Stimulated activated naive B cell treated with anti-CD40 and anti-IgM and Interleukin-4, amounts not matched to agents 10 μg/mL and 1 μg/mL and 100 μg/mL, for 72 hours (primary cell): ENCODE measurements around the gene PRPF40B.

Experiments
- ATAC-seq, 2 donors: fragments of 150-1000 bp; cut with Tn5 transposase; replicated peaks; 2 replicates each; pipeline ENCODE4 v1.10.0; 2021; ENCODE audit warnings: moderate library complexity in 1 of 2
- DNase-seq: peaks from one replicate; pipeline ENCODE4 v3.0.0; 2021
- H3K27ac Mint-ChIP-seq: one replicate; pipeline ENCODE4 v1.8.0; 2022; ENCODE audit warnings: mild to moderate bottlenecking, mixed read lengths
- H3K27me3 Mint-ChIP-seq, 2 donors: one replicate each; pipeline ENCODE4 v1.8.0; 2022; ENCODE audit warnings: mixed read lengths in 2 of 2
- H3K36me3 Mint-ChIP-seq, 2 donors: one replicate each; pipeline ENCODE4 v1.8.0; 2022; ENCODE audit warnings: mixed read lengths in 2 of 2, mild to moderate bottlenecking in 1 of 2
- H3K4me1 Mint-ChIP-seq, 2 donors: one replicate each; pipeline ENCODE4 v1.8.0; 2022; ENCODE audit warnings: mixed read lengths in 2 of 2, mild to moderate bottlenecking in 1 of 2
- H3K4me3 Mint-ChIP-seq, 2 donors: one replicate each; pipeline ENCODE4 v1.8.0; 2022; ENCODE audit warnings: mild to moderate bottlenecking in 2 of 2, mixed read lengths in 2 of 2, moderate library complexity in 1 of 2
- H3K9me3 Mint-ChIP-seq, 2 donors: one replicate each; pipeline ENCODE4 v1.8.0; 2022; ENCODE audit warnings: mixed read lengths in 2 of 2, mild to moderate bottlenecking in 1 of 2

Gene PRPF40B

GRCh38 chr12:49666176-49666575 lies 42.8 kb downstream of the PRPF40B start:
- H3K27ac Mint-ChIP-seq = peak overlapping the region; percentile 83

GRCh38 chr12:49667325-49668090 lies 44.1 kb downstream of the PRPF40B start:
- Mint-ChIP-seq H3K27me3 (no peaks in the 10 kb centered on the region), H3K36me3 (peaks cover 38 to 54% of the 10 kb centered on the region in 2 donors), H3K4me1 (peaks cover 81 to 100% of the 10 kb centered on the region in 2 donors), H3K27ac (peak overlapping the region; percentile 95), H3K4me3 (peak overlapping the region; percentile 28 to 44), H3K9me3 (no peaks in the 10 kb centered on the region)
- ATAC-seq = peak in 1 of 2 donors; percentile 26
- no peak for DNase-seq

More at GRCh38 chr12:49666176-49666575, 42.8 kb downstream of the PRPF40B start:
- ATAC-seq (no peak), DNase-seq (no peak)
- no peaks in the 10 kb centered on the region for H3K27me3 Mint-ChIP-seq
- H3K9me3 Mint-ChIP-seq = no peaks in the 10 kb centered on the region
- H3K36me3 Mint-ChIP-seq = peaks cover 52 to 67% of the 10 kb centered on the region in 2 donors
- peak overlapping the region in 1 of 2 donors; percentile 57 for H3K4me3 Mint-ChIP-seq
- H3K4me1 Mint-ChIP-seq = peaks cover 82 to 100% of the 10 kb centered on the region in 2 donors

- H3K27ac Mint-ChIP-seq = peak overlapping the region; percentile 91
- H3K27me3 Mint-ChIP-seq = no peaks in the 10 kb centered on the region
- peaks cover 28 to 39% of the 10 kb centered on the region in 2 donors for H3K36me3 Mint-ChIP-seq
- H3K4me3 Mint-ChIP-seq = peak overlapping the region; percentile 63 to 71
- no peaks in the 10 kb centered on the region for H3K9me3 Mint-ChIP-seq
- ATAC-seq (no peak), DNase-seq (no peak)
- H3K4me1 Mint-ChIP-seq = peaks cover 85 to 100% of the 10 kb centered on the region in 2 donors
Observed at GRCh38 chr12:49669796-49670195, 46.4 kb downstream of the PRPF40B start.

GRCh38 chr12:49671031-49671765 lies 47.8 kb downstream of the PRPF40B start:
- H3K27me3 Mint-ChIP-seq = no peaks in the 10 kb centered on the region
- ATAC-seq (peak; percentile 78 to 85), DNase-seq (peak; percentile 76)
- peak overlapping the region; percentile 64 to 73 for H3K4me3 Mint-ChIP-seq
- H3K9me3 Mint-ChIP-seq = no peaks in the 10 kb centered on the region
- peaks cover 15 to 29% of the 10 kb centered on the region in 2 donors for H3K36me3 Mint-ChIP-seq
- peaks cover 85 to 100% of the 10 kb centered on the region in 2 donors for H3K4me1 Mint-ChIP-seq
- H3K27ac Mint-ChIP-seq = peak overlapping the region; percentile 91

- no peaks in the 10 kb centered on the region for H3K27me3 Mint-ChIP-seq
- H3K27ac Mint-ChIP-seq = peak overlapping the region; percentile 91
- peaks cover 85 to 97% of the 10 kb centered on the region in 2 donors for H3K4me1 Mint-ChIP-seq
- ATAC-seq = no peak
- DNase-seq = no peak
- H3K4me3 Mint-ChIP-seq = peak overlapping the region; percentile 64 to 67
- peaks cover 14 to 27% of the 10 kb centered on the region in 2 donors for H3K36me3 Mint-ChIP-seq
- no peaks in the 10 kb centered on the region for H3K9me3 Mint-ChIP-seq
Observed at GRCh38 chr12:49672301-49673217, 49.2 kb downstream of the PRPF40B start.

GRCh38 chr12:49673446-49674317 lies 50.3 kb downstream of the PRPF40B start:
- peaks cover 6 to 18% of the 10 kb centered on the region in 2 donors for H3K36me3 Mint-ChIP-seq
- peak overlapping the region; percentile 91 for H3K27ac Mint-ChIP-seq
- ATAC-seq (no peak), DNase-seq (no peak)
- H3K4me1 Mint-ChIP-seq = peaks cover 78 to 89% of the 10 kb centered on the region in 2 donors
- peak overlapping the region in 1 of 2 donors; percentile 28 for H3K4me3 Mint-ChIP-seq
- no peaks in the 10 kb centered on the region for H3K27me3 Mint-ChIP-seq
- no peaks in the 10 kb centered on the region for H3K9me3 Mint-ChIP-seq

- no peak for DNase-seq
- no peak for ATAC-seq
Observed at GRCh38 chr12:49674318-49674981, 51.1 kb downstream of the PRPF40B start.

GRCh38 chr12:49675137-49675536 lies 51.8 kb downstream of the PRPF40B start:
- peaks cover 71 to 84% of the 10 kb centered on the region in 2 donors for H3K4me1 Mint-ChIP-seq
- ATAC-seq = no peak
- peak overlapping the region in 1 of 2 donors; percentile 1 for H3K4me3 Mint-ChIP-seq
- peaks cover 2 to 11% of the 10 kb centered on the region in 2 donors for H3K36me3 Mint-ChIP-seq
- no peaks in the 10 kb centered on the region for H3K9me3 Mint-ChIP-seq
- no peaks in the 10 kb centered on the region for H3K27me3 Mint-ChIP-seq
- DNase-seq = no peak
- H3K27ac Mint-ChIP-seq = peak overlapping the region; percentile 43

More at GRCh38 chr12:49674318-49674981, 51.1 kb downstream of the PRPF40B start:
- Mint-ChIP-seq H3K27me3 (no peaks in the 10 kb centered on the region), H3K9me3 (no peaks in the 10 kb centered on the region), H3K27ac (peak overlapping the region; percentile 91), H3K36me3 (peaks cover 6 to 18% of the 10 kb centered on the region in 2 donors), H3K4me1 (peaks cover 77 to 89% of the 10 kb centered on the region in 2 donors), H3K4me3 (peak overlapping the region in 1 of 2 donors; percentile 28)

GRCh38 chr12:49678711-49679110 lies 55.4 kb downstream of the PRPF40B start:
- DNase-seq (no peak), ATAC-seq (no peak)
- Mint-ChIP-seq H3K27ac (no peak overlapping the region), H3K36me3 (peaks cover 13 to 24% of the 10 kb centered on the region in 2 donors), H3K27me3 (no peaks in the 10 kb centered on the region), H3K9me3 (no peaks in the 10 kb centered on the region), H3K4me1 (peaks cover 60 to 79% of the 10 kb centered on the region in 2 donors), H3K4me3 (no peak overlapping the region)

- Mint-ChIP-seq H3K9me3 (no peaks in the 10 kb centered on the region), H3K36me3 (peaks cover 13 to 22% of the 10 kb centered on the region in 2 donors), H3K4me1 (peaks cover 58 to 78% of the 10 kb centered on the region in 2 donors), H3K27me3 (no peaks in the 10 kb centered on the region), H3K4me3 (no peak overlapping the region), H3K27ac (no peak overlapping the region)
- no peak for DNase-seq
- no peak for ATAC-seq
Observed at GRCh38 chr12:49680075-49680474, 56.7 kb downstream of the PRPF40B start.

GRCh38 chr12:49683599-49684309 lies 60.4 kb downstream of the PRPF40B start:
- peaks cover 54 to 76% of the 10 kb centered on the region in 2 donors for H3K4me1 Mint-ChIP-seq
- peak; percentile 57 to 61 for ATAC-seq

GRCh38 chr12:49684310-49684854 lies 61.0 kb downstream of the PRPF40B start:
- Mint-ChIP-seq H3K4me3 (no peak overlapping the region), H3K9me3 (no peaks in the 10 kb centered on the region), H3K27ac (no peak overlapping the region), H3K36me3 (peaks cover 18 to 30% of the 10 kb centered on the region in 2 donors), H3K27me3 (no peaks in the 10 kb centered on the region), H3K4me1 (peaks cover 56 to 76% of the 10 kb centered on the region in 2 donors)
- ATAC-seq (no peak), DNase-seq (no peak)

More at GRCh38 chr12:49683599-49684309, 60.4 kb downstream of the PRPF40B start:
- Mint-ChIP-seq H3K4me3 (no peak overlapping the region), H3K27ac (peak overlapping the region; percentile 14), H3K36me3 (peaks cover 18 to 30% of the 10 kb centered on the region in 2 donors), H3K9me3 (no peaks in the 10 kb centered on the region), H3K27me3 (no peaks in the 10 kb centered on the region)
- DNase-seq = no peak
